Anterior cingulate cortex (tissue), 58 donors: ENCODE data around the gene TMEM151B.
A peak's percentile ranks its signal among the peaks of the same experiment; 100 is the strongest.
"Not testable (repeated sequence)": the region's sequence is repeated elsewhere in the genome, so short reads cannot be mapped to it uniquely, and the experiment has no call there.

Source experiments
- DNase-seq, 58 donors: peaks; one replicate each; lab custom pipeline; 2025; lab: John Stamatoyannopoulos, UW

TMEM151B gene

DNA sequence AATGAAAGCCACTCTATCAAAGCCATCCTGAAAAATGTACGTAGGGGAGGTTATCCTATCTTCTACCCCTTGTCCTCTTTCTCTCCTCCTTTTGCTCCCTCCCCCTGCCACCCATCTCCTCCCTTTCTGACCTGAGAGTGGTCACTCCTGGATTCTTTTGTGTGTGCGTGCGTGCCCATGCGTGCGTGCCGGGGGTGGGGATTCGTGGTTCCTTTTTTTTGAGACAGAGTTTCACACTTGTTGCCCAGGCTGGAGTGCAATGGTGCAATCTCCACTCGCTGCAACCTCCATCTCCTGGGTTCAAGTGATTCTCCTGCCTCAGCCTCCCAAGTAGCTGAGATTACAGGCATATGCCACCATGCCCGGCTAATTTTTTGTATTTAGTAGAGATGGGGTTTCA is 38.8 kb upstream of the TMEM151B start:
- DNase-seq = not testable (repeated sequence)

- DNase-seq = no peak
Observed at GRCh38 chr6:44232676-44233566, 37.3 kb upstream of the TMEM151B start.

GRCh38 chr6:44233567-44234100 is 36.6 kb upstream of the TMEM151B start:
- DNase-seq = peak in 2 of 58 donors; percentile 29 to 63

GRCh38 chr6:44234101-44235025 is 35.9 kb upstream of the TMEM151B start:
- DNase-seq = peak in 54 of 58 donors; percentile 42 to 89 (median 80)

- no peak for DNase-seq
Observed at GRCh38 chr6:44235269-44235668, 35.0 kb upstream of the TMEM151B start.

DNA sequence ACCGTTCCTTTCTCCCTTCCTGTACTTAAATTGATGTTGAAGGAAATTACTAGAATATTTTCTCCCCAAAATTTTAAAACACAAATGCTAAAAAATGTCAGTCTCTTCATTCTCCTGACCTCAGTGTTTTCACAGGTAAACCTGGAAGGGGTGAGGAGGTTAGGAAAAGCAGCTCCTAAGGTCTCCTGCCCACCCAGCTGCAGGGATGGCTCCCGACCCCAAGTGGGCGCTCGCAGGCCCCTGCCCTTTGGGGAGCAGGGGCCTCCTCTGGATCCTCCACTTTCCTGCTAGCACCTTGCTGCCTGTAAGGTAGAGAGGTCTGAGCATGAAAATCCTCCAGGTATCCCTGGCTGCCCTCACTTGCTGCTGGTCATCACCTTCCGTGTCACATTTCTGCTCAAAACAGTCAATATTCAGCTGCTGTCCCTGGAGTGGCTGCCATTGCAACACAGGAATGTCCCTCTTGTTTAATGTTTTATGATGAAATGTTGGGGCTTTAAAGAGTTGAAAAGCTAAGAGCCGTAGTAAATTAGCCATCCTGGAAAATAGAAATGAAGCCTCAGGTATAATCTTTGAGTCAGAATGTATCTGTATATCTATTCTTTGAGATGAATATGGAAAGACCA is 34.2 kb upstream of the TMEM151B start:
- no peak for DNase-seq

DNA sequence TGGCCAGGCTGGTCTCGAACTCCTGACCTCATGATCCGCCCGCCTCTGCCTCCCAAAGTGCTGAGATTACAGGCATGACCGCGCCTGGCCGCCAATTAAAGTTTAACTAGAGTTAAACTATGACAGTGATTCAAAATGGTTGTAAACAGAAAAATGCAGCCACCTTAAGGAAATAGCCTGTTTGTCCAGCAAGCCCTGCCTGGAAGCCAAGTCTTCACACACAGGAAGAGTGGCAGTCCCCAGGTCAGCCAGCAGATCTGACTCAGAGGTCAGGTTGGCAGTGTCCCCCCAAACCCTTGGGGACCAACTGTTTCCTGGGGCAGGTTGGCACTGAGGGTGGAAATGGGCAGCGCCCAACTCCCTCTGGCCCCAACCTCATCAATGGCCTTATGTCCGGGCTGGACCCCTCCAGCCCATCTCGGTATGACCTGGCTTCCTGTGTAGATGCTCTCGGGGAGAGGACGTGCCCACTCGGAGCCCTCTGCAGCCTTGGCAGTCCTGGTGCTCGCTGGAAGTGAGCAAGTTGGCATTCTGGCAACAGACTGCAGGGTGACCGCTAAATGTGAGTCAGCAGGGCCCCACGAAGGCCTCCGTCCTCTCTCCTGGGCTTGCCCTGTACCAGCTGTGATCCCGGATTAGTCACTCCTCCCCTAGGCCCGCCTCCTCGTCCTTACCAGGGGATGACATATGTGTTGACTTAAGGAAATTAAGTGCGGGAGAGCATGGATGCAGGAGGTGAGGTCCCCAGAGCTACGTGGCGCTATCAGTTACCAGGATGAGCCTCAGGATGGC is 33.0 kb upstream of the TMEM151B start:
- DNase-seq = peak in 49 of 58 donors; percentile 21 to 89 (median 65)

DNA sequence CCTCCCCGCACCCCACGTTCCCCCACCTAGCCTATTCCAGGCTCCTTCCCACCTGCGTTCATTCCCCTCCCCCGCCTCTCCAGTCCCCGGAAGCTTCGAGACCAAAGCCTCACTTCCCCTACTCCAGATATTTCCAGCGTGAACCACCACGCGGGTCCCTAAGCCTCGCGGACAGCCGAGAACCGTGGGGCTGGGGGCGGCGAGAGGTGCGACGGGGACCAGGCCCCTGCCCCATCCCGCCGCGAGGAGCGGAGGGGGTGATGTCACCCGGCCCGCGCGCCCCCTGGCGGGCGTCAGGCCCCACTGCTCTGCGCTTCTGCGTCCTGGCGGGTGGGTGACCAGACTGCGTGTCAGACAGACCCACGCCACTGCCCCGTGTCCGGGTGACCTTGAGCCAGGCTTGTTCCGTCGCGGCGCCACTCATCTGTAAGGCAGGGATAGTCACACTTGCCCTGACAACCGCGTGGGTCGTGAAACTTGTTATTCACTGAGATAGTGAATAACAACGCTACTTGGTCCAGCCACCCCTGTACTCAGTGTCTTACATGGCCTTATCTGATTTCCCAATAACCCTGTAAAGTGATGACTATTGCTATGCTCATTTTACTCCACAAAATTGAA is 32.3 kb upstream of the TMEM151B start:
- peak in 54 of 58 donors; percentile 28 to 86 (median 71) for DNase-seq

DNA sequence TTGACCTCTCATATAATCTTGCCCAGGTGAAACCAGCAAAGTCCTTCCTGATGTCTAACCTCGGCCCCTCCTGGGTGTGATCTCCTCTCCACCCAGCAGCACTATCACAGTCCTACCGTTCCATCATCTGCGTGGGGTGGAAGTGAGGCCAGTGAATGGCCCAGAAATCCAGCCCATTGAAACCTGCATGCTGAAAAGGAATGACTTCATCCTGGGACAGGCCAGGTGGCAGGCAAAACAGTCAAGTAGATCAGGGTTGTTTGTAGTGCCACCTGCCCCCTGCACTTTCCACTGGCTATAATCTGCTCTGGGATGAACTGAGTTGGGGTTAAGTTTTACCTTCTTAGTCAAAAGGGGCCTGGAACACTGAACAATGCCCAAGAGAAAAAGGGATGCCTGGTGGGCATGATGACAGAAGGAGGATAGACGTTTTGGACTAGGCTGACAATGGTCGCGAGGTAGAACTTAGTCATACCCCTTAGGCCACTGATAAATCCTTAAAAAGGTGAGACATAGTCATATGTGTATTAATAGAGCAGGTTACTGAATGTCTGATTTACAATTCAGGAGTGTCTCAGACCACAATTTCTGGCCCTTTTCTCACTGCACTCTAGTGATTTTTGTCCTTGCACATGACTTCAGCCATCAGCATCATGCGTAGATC is 31.4 kb upstream of the TMEM151B start:
- no peak for DNase-seq

DNA sequence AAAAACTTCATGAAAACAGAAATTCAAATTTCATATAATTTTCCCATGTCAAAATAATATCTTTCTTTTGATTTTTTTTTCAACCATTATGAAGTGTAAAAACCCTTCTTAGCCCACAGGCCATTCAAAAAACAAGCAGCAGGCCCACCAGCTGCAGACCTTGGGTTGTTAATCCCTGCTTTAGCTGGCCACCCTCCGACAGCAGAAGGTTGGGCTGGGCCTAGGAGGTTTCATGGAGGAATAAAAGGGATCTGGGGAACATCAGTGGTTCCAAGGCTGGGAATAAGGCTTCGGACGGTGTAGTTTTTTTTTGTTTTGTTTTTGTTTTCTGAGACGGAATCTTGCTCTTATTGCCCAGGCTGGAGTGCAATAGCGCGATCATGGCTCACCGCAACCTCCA is 26.9 kb upstream of the TMEM151B start:
- no peak for DNase-seq

GRCh38 chr6:44245391-44245911 is 24.8 kb upstream of the TMEM151B start:
- DNase-seq = peak in 4 of 58 donors; percentile 53 to 76 (median 66)

GRCh38 chr6:44245912-44246662 is 24.2 kb upstream of the TMEM151B start:
- peak; percentile 36 to 94 (median 84) for DNase-seq

GRCh38 chr6:44246663-44247337 is 23.4 kb upstream of the TMEM151B start, which contains the start of gene HSP90AB1:
Gene HSP90AB1 (plus strand): TSS chr6:44247101. CDS start chr6:44248630, 1,529 bp downstream.
- peak; percentile 55 to 96 (median 90) for DNase-seq

DNA sequence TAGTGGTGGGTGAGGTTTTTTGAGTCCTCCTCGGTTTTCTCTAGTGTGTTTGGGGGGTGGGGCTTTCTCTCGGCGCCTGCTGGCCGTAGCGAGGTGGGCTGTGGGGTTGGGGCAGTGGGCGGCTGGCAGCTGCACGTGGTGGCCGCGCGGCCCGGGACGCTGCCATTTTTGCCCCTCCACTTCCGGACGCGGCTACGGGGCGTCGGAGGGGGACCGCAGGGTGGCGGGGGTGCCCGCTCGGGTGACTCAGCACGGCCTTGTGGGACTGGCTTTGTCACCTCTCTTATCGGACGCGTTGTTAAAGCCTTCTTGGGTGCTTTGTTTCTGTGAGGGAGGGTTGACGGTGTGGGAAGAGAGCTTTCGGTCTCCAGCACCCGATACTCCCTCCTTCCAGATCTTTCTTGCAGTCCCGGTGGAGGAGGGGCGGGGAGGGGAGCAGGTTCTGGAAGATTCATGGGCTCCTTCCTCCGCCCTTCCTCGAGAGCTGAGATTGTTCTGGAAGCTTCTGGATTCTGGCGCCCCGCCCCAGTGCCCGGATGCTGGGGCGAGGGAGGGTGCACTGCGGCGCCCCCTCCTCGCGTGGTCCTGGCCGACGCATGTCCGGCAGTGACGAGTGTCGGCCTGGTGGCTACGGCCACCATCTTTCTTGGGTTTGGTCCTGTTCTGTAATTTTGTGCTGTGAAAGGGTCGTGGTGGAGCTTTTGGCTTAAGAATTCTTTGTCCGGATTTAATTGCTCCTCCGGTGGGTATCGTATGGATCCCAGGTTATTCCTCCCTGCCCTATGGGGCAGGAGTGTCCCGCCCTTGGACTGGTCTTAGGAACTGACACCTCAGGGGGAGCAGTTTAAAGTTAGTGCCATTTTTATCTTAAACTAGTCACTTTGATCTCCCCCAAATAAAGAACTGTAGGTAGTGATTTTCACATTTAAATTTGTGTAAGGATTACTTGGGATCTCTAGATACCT is 22.6 kb upstream of the TMEM151B start:
- DNase-seq = peak in 49 of 58 donors; percentile 34 to 90 (median 72)

GRCh38 chr6:44248579-44248978 is 21.7 kb upstream of the TMEM151B start:
- DNase-seq = no peak
